Glomerular endothelial cell (primary cell): ENCODE results near the gene CDC16. TPM values are rescaled to one million over a fixed set of nuclear protein-coding genes. Genes with fewer than 3 reads are reported as not detected.

Experiments
- total RNA-seq: library from RNA; depleted of rRNA; stranded (reverse); fragments of >200 nt; gene quantifications from 2 replicates; pipeline ENCODE4 v1.2.3, GENCODE V29; 2015

Gene CDC16
- total RNA-seq, 1 donor from 2014 or later, result 66.0 TPM

Other genes with a start within 250 kb of the CDC16 start
- 53.5 and 73.2 TPM in 2 replicates for gene RASA3, start 102.3 kb upstream of the CDC16 start, total RNA-seq
- gene CFAP97D2, start 55.6 kb upstream of the CDC16 start, total RNA-seq, result not detected in 2 replicates
- gene UPF3A, start 46.7 kb downstream of the CDC16 start, total RNA-seq, result 15.0 and 38.7 TPM in 2 replicates
- gene CHAMP1, start 79.6 kb downstream of the CDC16 start, total RNA-seq, result 19.9 and 20.0 TPM in 2 replicates